AG10803 (cell line): ENCODE measurements around the gene SEPTIN10.

Experiments
- DNase-seq: peaks from one replicate; pipeline ENCODE4 v3.0.0; 2010; ENCODE audit warnings: low read depth
- H3K4me3 ChIP-seq: 2 replicates; pipeline ENCODE4 v1.5.1; 2011; ENCODE audit warnings: mild to moderate bottlenecking, low read length, control low read depth
- CTCF ChIP-seq: conservative IDR thresholded peaks from 2 replicates; pipeline ENCODE4 v1.5.1; 2011; ENCODE audit warnings: mild to moderate bottlenecking, low read length, control low read depth, inconsistent platforms

The SEPTIN10 gene

GRCh38 chr2:109613922-109614714 is at the start of gene SEPTIN10, which contains the start of gene SOWAHC:
Gene SEPTIN10, minus strand, starts transcription at chr2:109613966. Its CDS starts 139 bp downstream, at chr2:109613827.
Gene SOWAHC, plus strand, starts transcription at chr2:109614364. Its CDS starts 126 bp downstream, at chr2:109614490.
- DNase-seq: peak; percentile 100
- peak within 1 kb of the TSS; percentile 84 for H3K4me3 ChIP-seq
- no peak for TF ChIP-seq CTCF

- no peak overlapping the region for H3K4me3 ChIP-seq
- no peak; the same call in 1 of the 2 replicates for TF ChIP-seq CTCF
- DNase-seq: no peak
These were observed 49.1 kb upstream of the SEPTIN10 start for GRCh38 chr2:109662889-109663288.

- no peak for TF ChIP-seq CTCF
- DNase-seq: no peak
These were observed 46.5 kb upstream of the SEPTIN10 start for GRCh38 chr2:109660046-109660860.

GRCh38 chr2:109659396-109660045 is 45.8 kb upstream of the SEPTIN10 start:
- H3K4me3 ChIP-seq: no peak overlapping the region
- no peak for DNase-seq
- no peak for TF ChIP-seq CTCF

More at GRCh38 chr2:109660046-109660860, 46.5 kb upstream of the SEPTIN10 start:
- no peak overlapping the region for H3K4me3 ChIP-seq

GRCh38 chr2:109655287-109655686 is 41.5 kb upstream of the SEPTIN10 start:
- no peak for DNase-seq

More at GRCh38 chr2:109655287-109655686, 41.5 kb upstream of the SEPTIN10 start:
- TF ChIP-seq CTCF: no peak
- H3K4me3 ChIP-seq: no peak overlapping the region
